ENCODE measurements around the gene ARFGAP3.

The ARFGAP3 gene

DNA sequence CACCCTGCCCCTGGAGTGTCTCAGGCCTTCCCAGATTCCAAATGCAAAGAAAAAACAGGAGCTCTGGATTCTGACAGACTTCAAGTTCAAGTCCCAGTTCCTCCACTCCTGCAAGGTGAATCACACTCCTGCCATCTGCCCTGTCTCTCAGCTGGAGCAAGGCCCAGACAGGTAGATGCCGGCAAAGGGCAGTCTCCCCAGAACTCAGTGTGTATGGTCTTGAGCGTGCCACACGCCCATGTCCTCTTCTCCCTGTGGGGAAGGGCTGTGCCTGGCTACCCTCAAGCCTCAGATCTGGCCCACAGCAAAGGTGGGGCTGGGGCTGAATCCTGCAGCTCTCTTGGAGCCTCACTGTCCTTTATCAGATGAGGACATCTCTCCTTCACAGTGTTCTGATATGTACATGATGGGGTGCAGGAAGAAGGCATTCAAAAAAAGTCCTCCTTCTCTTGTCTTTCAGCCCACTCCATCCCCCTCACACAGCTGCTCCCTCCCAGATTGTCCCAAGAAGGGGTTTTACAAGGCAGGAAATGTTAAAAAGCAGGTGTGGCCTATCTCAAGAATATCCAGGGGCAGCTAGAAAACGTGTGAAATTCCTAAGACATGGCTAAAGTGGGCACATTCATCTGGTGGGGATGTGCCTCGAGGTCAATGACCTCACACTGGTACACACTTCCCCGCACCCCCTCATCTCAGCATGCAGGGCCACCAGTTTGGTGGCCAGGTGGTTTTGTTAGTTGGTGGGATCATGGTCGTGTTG lies 27.7 kb upstream of the ARFGAP3 start:
- DNase-seq (ENCODE audit: low spot score): no peak

DNA sequence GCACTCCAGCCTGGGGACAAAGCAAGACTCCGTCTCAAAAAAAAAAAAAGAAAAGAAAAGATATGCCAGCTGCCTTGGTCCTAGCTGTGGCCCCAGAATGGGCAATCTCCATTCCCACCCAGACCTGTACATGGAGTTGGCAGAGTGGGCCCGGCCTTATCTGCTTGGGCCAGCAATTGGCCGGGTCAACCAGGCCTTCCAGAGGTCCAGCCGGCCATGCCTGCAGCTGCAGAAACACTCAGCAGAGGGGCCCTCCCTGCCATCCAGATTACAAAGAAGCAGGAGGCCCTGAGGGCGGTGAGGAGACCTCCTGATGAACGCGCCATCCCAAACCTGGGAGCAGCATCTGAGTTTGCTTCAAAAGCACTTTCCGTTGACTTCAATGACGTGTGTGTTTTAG lies 26.9 kb upstream of the ARFGAP3 start:
- no peak for DNase-seq (ENCODE audit: low spot score)

DNA sequence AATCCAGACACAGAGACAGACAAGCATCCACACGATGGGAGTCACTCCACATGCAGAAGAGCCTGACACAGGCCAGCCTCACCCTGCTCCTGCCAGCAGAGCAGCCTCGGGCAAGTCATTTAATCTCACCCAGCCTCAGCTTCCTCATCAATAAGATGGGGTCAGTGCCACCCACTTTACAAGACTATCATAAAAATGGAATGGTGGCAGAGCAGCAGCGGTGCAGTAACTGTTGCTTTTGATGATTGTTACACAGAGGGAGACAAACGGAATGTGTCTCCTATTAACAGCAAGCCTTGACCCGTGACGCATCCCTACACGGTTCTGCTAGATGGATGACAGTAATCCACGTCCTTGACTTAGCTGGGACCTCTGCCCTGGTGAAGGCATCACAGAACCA lies 26.0 kb upstream of the ARFGAP3 start:
- DNase-seq (ENCODE audit: low spot score): no peak

DNA sequence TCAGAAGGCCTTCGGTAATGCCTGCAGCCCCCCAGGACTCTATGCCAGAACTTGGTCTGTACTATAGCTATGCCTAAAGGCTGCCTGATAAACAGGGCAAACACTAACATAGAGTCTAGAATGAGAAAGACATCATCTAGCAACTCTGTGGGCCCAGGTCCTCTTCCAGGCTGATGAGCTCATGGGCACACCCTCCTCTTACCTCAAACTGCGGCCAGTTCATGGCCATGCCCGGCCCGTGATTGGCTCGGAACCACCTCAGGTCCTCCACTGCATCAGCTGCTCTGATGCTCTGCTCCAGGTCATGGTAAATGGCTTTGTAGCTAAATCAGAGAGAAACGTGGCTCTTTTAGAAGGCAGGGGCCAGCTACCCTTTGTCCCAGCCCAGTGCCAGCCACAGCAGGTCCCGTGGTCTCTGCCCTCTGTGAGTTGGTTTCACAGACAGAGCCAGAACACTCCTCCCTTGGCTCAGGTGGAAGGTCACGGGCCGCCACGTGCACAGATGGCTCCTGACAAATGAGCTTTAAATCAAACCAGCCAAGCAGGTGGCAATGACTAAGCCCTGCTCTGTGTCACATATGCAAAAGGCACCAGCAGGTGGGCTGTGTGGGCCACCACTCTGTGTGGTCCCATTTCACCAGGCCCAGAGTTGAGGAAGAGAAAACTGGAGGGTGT lies 25.0 kb upstream of the ARFGAP3 start:
- no peak for DNase-seq (ENCODE audit: low spot score)

DNA sequence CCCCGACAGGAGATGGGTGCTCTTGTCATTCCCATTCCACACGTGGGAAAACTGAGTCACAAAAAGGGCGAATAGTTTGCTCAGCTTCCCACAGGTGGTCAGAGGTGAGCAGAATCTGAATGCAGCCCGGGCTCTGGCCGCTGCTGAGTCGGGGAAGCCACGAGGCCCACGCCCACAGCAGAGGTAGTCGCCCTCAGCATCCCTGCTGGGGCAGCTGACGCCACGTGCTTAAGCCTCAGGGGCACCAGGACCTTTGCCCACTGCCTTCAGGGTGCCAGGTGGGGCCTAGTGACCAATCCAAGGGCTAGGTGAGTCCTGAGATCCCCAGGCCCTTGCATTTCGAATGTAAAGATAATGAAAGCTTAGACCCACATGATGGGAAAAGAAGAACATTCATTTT lies 24.2 kb upstream of the ARFGAP3 start:
- no peak for DNase-seq (ENCODE audit: low spot score)

DNA sequence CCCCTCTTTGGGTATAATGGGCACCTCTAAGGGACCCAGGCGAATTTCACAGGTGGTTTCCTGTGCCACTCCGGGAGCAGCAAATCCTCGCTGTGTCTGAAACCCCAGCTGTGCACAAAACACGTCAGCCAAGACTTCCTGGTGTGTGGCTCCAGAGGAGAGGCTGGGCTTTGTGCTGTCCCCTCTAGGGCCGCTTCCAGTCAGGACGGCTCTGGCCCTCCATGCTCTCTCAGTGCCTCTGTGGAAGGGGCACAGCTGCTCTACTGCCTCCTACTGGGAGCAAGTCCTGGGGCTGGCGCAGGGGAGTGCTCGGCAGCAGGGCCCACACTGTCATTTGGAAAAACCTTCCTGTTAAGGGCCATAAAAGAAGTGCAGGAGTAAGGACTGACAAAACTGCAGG lies 23.7 kb upstream of the ARFGAP3 start:
- DNase-seq (ENCODE audit: low spot score): no peak

DNA sequence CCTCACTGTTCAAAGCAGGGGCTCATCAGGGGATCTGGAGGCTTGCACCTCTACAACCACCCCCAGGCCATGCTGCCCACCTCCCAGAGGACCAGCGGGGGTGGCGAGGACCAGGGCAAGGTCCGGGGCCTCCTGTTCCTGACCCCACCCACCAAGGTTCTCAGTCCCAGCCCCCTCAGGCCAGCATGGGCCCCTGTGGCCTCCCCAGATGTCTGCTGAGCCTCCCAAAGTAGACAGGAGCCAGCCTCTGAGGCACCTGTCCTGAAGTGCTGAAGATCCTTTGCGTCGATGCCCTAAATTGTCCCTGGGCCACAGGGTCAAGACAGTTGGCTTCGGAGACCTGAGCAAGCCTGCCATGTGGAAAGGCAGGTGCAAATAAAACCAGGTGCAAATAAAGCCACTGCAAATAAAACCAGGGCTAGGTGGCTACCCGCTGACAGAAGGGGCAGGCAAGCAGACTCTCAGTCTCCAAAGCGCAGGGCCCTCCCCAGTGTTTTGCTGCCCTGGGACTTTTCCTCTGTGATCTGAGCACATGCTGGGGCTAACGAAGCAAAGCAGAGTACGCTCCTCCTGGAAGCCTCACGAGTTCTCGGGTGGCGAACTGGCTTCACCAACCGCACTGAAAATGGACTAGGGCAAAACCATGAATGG lies 22.4 kb upstream of the ARFGAP3 start:
- DNase-seq (ENCODE audit: low spot score): no peak

DNA sequence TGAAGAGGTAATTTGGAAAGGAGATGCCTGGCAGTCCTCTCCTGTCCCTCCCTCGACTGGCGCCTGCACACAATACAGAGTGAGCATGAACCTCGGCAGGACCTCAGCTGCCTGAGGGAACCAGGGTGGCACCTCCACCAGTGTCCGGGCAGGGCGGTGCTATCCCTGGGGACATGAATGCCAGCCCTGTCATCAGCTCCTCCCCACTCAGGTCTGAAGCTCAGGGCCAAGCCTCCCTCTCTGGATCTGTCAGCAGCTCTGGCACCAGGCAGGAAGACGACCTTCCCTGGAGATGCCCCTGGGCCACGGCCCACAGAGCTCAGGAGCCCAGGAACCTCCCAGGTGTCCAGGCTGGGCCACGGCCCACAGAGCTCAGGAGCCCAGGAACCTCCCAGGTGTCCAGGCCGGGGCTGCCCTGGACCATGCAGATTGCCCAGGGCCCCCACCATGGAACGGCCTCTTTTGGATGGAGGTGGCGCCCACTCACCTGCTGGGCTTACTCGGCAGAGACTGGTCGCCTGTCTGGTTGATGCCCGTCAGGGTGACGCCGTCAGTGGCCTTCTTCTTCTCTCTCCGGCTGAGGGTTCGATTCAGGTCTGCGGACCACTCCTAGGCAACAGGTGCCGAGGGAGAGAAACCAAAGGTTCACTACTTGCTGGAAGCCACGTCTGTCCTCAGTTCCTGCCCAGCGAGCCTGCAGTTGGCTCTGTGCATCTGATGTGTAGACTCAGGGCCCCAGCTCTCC lies 21.7 kb upstream of the ARFGAP3 start:
- DNase-seq (ENCODE audit: low spot score): no peak

DNA sequence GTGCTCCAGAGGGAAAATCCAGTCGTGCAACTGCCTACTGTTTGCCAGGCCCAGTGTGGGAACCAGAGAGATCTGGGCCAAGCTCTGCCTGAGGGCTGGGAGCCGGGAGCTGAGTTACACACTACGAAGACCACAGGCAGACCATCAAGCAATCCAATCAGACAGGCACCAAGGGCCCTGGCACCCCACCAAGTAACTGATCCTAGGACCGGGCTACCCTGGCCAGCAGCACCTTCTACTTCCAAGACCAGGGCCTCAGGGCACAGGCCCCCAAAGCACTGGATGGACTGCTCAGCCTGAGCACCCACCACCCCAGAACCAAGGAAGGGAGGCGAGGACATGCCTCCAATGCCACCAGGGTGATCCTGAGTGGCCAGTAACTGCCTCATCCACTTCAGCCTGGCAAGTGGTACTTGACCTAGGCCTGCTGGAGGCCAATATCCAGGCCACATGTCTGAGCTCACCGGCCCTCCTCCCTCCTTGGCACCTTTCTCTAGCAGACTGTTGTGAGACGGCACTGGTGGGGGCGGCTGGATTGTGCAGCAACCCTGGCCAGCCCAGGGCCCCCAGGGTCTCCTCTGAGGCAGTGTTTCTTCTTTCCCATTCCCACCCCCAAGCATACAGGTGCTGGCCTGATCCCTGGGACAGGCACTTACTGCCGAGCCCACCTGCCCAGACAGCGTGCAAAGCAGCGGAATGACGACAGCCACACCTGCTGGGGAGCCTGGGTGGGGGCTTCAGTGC lies 20.7 kb upstream of the ARFGAP3 start:
- DNase-seq (ENCODE audit: low spot score): no peak

DNA sequence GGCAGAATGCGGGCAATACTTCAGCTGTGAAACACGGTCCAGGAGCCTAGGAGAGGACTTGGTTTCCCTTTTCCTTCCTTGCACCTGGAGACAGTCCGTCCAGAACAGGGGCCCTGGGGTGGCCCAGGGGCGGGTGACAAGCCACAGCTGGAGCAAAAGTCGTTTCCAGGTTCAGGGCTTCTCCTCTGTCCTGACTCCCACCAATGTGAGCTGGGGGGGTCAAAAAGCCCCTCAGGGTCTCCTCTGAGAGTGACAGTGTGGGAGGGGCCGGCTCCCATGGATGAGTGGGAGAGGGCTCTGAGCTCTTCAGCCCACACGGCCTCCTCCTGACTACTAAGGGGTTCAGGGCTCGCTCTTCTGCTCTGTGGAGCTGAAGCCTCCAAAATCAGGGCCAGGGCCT lies 20.1 kb upstream of the ARFGAP3 start:
- no peak for DNase-seq (ENCODE audit: low spot score)

DNA sequence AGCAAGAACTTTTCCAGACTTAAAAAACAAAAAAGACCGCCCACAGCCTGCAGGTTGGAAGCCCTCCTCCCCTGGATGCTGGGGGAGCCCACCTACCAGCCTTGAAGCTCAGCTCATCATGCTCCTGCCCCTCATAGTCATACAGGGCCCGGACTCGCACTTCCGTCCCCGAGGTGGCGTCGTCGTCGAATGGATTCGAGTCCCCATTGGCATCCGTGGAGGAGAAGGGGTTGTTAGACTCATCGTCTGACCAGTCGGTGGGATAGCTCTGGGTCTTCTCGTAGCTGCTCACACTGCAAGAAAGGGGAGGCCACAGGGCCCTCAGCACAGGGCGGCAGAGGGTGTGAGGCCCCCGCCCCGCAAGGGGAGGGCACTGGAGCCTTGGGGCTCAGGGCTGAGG lies 19.0 kb upstream of the ARFGAP3 start:
- no peak for DNase-seq (ENCODE audit: low spot score)

DNA sequence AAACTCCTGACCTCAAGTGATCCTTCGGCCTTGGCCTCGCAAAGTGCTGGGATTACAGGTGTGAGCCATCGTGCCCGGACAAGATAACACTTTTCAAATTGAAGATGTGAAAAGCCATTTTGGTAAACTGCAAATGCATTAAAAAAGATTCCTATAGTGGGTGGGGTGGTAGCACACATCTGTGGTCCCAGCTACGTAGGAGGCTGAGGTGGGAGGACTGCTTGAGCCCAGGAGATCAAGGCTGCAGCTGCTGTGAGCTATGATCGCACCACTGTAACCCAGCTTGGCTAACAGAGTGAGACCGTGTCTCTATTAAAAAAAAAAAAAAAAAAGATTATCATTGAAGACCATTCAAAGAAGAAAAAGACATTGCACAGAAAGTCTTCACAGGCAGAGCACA lies 16.9 kb upstream of the ARFGAP3 start:
- no peak for DNase-seq (ENCODE audit: low spot score)

DNA sequence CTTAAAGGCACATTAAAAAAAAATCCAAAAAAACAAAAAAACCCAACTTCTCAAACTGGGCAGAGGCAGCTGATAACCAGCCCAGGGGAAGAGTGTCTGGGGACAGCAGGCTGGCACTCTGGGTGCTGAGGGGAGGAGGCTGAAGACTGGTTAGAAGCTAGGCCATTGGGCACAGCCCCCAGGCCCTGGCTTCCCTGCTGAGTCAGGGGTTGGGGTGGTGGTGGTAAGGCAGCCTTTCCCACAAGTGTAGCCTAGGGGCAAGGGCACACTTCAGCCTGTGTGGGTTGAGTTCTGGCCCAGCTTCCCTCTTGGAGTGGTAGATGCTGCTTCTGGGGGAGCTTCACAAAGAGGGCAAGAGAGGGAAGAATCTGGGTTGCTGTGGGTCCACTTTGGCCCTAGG lies 16.3 kb upstream of the ARFGAP3 start:
- no peak for DNase-seq (ENCODE audit: low spot score)

DNA sequence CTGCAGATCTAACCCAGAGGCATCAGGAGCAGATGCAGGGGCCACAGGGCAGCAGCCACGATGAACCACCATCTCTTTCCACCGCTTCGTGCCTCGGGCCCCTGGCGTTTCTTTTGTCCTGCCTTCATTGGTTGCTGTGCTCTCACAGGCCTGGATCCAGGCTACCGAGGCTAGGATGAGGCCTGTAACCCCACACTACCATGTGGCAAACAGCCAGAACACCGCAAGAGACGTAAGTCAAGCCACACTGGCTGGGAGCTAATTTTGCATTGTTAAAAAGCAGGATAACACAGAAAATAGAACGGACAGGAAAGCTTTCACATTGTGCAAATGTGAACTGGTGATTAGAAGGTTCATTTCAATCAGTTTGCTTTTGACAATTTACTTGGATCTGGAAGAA lies 15.7 kb upstream of the ARFGAP3 start:
- no peak for DNase-seq (ENCODE audit: low spot score)

DNA sequence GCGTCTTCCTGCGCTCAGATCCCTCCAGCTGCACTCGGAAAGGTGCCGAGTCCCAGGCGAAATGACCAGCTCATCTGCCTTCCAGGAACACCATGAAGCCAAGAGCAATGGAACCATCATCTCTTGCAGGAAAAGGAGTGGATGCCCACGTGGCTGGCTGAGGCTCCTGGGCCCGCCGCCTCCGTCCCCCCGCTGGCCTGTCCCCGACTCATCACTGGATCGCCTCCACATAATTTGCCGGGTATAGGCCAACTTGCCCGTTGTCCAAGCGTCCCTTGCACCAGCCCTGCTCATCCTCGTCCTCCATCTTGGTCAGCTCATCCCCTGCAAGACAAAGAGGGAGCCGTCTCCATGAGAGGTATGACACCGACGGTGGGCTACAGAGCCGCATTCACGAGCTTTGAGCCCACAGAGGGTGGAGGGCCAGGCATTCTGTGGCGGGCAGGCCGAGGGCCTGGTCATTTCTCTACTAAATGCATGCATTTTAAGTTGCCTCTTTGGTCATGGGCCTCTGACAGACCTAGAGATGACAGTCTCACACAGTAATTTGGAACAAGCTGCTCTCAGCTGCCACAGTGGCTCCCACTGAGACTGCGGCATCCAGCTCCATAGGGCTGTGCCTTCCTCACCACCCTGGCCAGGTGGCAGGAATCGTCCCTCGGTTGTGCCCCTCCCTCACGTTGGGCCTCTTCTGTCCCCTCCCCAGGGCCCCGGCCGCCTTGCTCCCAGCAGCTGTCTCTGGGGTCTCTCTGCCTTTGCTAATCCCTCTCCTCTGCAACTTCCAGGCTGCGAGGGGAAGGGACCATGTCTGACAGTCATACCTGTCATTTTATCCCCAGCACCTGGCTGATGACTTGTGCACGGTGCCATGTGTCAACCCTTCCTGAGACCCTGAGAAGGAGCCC lies 14.3 kb upstream of the ARFGAP3 start:
- DNase-seq (ENCODE audit: low spot score): no peak

DNA sequence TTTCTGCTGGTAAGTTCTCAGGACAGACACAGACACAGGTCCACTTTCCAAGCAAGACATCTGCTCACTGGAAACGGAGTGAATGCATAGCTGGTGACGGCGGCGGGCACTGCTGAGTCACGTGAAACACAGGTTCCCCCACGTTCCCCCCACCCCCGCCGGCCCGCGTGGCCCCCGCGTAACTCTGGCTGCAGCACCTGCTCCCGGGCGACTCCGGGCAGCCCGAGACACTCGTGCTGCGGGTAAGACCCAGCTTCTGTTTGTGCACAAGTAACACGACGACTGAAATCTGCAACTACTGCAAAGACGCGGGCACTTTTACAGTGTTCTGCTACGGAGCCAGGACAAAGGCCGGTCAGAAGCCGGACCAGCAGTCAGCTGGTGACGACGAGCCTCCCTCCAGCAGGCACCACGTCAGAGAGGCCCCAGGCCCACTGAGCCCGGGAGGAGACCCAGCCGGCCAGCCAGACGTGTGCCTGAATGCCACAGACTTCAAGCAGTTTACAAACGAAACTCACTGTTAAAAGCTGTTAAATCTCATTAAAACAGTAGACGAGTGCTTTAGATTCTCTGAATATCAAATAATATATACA lies 12.9 kb upstream of the ARFGAP3 start:
- no peak for DNase-seq (ENCODE audit: low spot score)

DNA sequence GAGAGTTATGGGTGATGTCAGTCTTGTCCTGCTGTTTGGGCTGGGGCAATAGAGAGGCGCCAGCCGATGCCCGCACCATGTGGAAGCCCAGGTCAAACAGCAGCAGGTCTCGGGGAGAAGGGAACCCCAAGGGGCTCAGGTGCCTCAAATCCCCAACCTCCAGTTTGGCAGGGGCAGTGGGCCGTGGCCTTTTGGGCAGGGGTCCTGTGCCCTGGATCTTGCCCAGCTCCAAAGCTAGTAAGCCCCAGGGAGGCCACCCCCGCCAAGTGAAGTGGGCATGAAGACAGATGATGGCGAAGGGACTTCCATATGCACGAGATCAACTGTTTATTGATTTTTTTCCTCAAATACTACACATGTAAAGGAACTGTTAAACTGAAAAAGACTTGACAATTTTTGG lies 12.4 kb upstream of the ARFGAP3 start:
- no peak for DNase-seq (ENCODE audit: low spot score)

DNA sequence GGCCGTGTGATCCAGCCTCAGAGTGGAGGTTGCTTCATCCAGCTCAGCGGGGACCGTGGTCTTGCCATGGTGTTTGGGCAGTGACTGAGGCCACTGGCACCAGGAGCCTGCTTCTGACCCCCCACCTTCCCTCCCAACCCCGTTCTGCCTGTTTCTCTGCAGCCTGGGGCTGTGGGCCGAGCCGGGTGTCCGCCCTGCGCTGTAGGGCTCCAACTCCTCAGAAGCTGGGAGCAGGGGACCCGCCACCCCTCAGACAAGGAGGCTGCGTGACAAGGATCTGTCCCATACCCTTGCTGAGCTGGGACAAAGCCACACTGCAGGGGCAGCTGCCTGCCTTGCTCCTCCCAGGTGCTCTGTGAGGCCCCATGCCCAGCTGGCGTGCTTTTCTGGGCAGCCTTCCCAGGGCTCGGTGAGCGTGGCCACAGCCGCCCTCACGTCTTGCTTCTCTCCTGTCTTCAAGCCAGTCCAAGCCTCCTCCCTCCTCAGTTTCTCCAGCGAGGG lies 11.7 kb upstream of the ARFGAP3 start:
- no peak for DNase-seq (ENCODE audit: low spot score)

DNA sequence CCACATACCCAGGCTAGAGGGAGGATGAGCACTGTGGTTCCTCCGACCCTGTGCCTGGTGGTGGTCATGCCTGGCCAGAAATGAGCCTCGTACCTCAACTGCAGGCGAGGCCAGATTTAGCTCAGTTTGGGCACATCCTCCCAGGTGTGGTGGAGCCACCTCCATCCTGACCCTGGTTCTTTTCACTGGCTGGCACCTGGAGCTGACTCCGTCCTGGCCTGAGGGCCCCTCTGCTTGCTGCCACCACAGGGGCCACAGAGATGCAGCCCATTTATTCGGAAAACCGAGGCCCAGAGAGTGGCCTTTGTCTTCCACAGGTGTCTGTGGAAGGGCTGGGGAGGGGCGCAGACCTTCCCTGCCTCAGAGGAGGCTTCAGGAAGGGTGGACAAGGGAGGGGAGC lies 9.0 kb upstream of the ARFGAP3 start:
- DNase-seq (ENCODE audit: low spot score): no peak

DNA sequence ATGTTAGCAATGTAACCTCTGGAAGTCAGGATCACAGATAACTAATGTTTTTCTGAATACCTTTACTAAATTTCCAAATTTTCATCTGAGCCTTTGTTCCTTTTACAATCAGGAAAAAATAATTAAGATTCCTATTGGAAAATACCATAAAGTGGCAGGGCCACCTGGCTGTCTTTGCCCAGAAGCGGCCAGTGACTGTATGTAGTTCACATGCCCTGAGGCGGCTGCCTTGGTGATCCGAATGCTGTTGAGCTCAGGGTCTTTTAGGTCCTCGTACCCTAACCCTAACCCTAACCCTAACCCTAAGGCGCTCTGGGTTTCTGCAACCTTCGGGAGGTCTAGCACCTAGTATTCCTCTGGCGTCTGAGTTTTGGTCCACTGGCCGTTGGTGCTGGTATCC lies 8.5 kb upstream of the ARFGAP3 start:
- DNase-seq (ENCODE audit: low spot score): no peak

Data from left forelimb (tissue), 1 donor.